DOHH2 (cell line): ENCODE data around the gene NME3.

ENCODE experiments used
- H3F3A ChIP-seq: fragments of 200-600 bp; sonication (generic), shearing (Covaris generic); 2 replicates; pipeline ENCODE4 v1.6.0; 2016; ENCODE audit warnings: antibody characterized with exemption, mild to moderate bottlenecking; ENCODE audit not compliant: control insufficient read depth, insufficient read depth
- H3K27ac ChIP-seq: fragments of 200-600 bp; sonication (generic); 2 replicates; pipeline ENCODE4 v1.5.1; 2014; ENCODE audit warnings: low read depth, mild to moderate bottlenecking, low read length, moderate library complexity
- H3K27me3 ChIP-seq: fragments of 200-600 bp; sonication (generic); 2 replicates; pipeline ENCODE4 v1.6.1; 2014; ENCODE audit warnings: mild to moderate bottlenecking, low read length, mixed read lengths; ENCODE audit not compliant: control insufficient read depth
- H3K36me3 ChIP-seq: fragments of 200-600 bp; sonication (generic); 2 replicates; pipeline ENCODE4 v1.6.1; 2014; ENCODE audit warnings: mild to moderate bottlenecking, low read length, moderate library complexity, mixed read lengths; ENCODE audit not compliant: control insufficient read depth
- H3K4me1 ChIP-seq: fragments of 200-600 bp; sonication (generic); 2 replicates; pipeline ENCODE4 v1.6.1; 2014; ENCODE audit warnings: mild to moderate bottlenecking, low read length, mixed read lengths; ENCODE audit not compliant: control insufficient read depth
- H3K4me2 ChIP-seq: fragments of 200-600 bp; sonication (generic); 2 replicates; pipeline ENCODE4 v1.6.0; 2014; ENCODE audit warnings: mild to moderate bottlenecking, low read length, moderate library complexity
- H3K4me3 ChIP-seq: fragments of 200-600 bp; sonication (generic); 2 replicates; pipeline ENCODE4 v1.5.1; 2014; ENCODE audit warnings: mild to moderate bottlenecking, low read length, mixed read lengths
- H3K79me2 ChIP-seq: fragments of 200-600 bp; sonication (generic); 2 replicates; pipeline ENCODE4 v1.6.1; 2014; ENCODE audit warnings: mild to moderate bottlenecking, low read length, mixed read lengths; ENCODE audit not compliant: control insufficient read depth
- H3K9me2 ChIP-seq: fragments of 200-600 bp; sonication (generic); replicated peaks from 2 replicates; pipeline ENCODE4 v1.6.1; 2014; ENCODE audit warnings: mild to moderate bottlenecking, low read length, mixed read lengths; ENCODE audit not compliant: control insufficient read depth
- H3K9me3 ChIP-seq: fragments of 200-600 bp; sonication (generic); 2 replicates; pipeline ENCODE4 v1.6.1; 2014; ENCODE audit warnings: antibody characterized with exemption, low read length, mixed read lengths; ENCODE audit not compliant: control insufficient read depth, insufficient read depth
- H4K20me1 ChIP-seq: fragments of 200-600 bp; sonication (generic); 2 replicates; pipeline ENCODE4 v1.6.0; 2014; ENCODE audit warnings: low read depth, mild to moderate bottlenecking, antibody characterized with exemption, low read length, moderate library complexity; ENCODE audit not compliant: control insufficient read depth, insufficient read depth
- CTCF ChIP-seq: fragments of 200-600 bp; sonication (generic); IDR thresholded peaks from one replicate; pipeline ENCODE4 v1.5.1; 2014; ENCODE audit warnings: antibody characterized with exemption, mild to moderate bottlenecking, low read depth, low read length; ENCODE audit not compliant: poor library complexity, severe bottlenecking
- EZH2phosphoT487 ChIP-seq: fragments of 200-600 bp; sonication (generic); IDR thresholded peaks from 2 replicates; pipeline ENCODE4 v1.6.1; 2017; ENCODE audit warnings: borderline replicate concordance, mild to moderate bottlenecking, antibody characterized with exemption, low read length, moderate library complexity, mixed read lengths

Gene NME3

GRCh38 chr16:1768767-1769401 is 2.5 kb downstream of the NME3 start:
- H3K4me3 ChIP-seq: no peak overlapping the region
- no peaks in the 10 kb centered on the region for H4K20me1 ChIP-seq
- no peaks in the 10 kb centered on the region for H3K9me2 ChIP-seq
- H3K4me1 ChIP-seq: peaks cover 11% of the 10 kb centered on the region
- H3K36me3 ChIP-seq: peaks cover 85% of the 10 kb centered on the region
- peaks cover 36% of the 10 kb centered on the region for H3K79me2 ChIP-seq
- H3K9me3 ChIP-seq: no peaks in the 10 kb centered on the region
- no peak overlapping the region for H3K4me2 ChIP-seq
- TF ChIP-seq CTCF (no peak), EZH2phosphoT487 (no peak)
- peaks cover 18% of the 10 kb centered on the region for H3F3A ChIP-seq
- no peak overlapping the region for H3K27ac ChIP-seq
- H3K27me3 ChIP-seq: no peaks in the 10 kb centered on the region

- Histone ChIP-seq H4K20me1 (no peaks in the 10 kb centered on the region), H3K9me2 (no peaks in the 10 kb centered on the region), H3F3A (peaks cover 18% of the 10 kb centered on the region), H3K4me3 (no peak overlapping the region), H3K79me2 (peaks cover 29% of the 10 kb centered on the region), H3K36me3 (peaks cover 85% of the 10 kb centered on the region), H3K9me3 (no peaks in the 10 kb centered on the region), H3K27ac (no peak overlapping the region), H3K4me2 (no peak overlapping the region), H3K4me1 (peaks cover 10% of the 10 kb centered on the region), H3K27me3 (no peaks in the 10 kb centered on the region)
- TF ChIP-seq CTCF (no peak), EZH2phosphoT487 (no peak)
Observed at GRCh38 chr16:1768061-1768766, 3.1 kb downstream of the NME3 start.

GRCh38 chr16:1767116-1767994 is 4.0 kb downstream of the NME3 start:
- peaks cover 88% of the 10 kb centered on the region for H3K36me3 ChIP-seq
- TF ChIP-seq EZH2phosphoT487 (no peak), CTCF (no peak)
- H3K27me3 ChIP-seq: no peaks in the 10 kb centered on the region
- H4K20me1 ChIP-seq: no peaks in the 10 kb centered on the region
- H3K9me2 ChIP-seq: no peaks in the 10 kb centered on the region
- H3K4me2 ChIP-seq: no peak overlapping the region
- H3K9me3 ChIP-seq: no peaks in the 10 kb centered on the region
- H3F3A ChIP-seq: peaks cover 16% of the 10 kb centered on the region
- H3K79me2 ChIP-seq: peaks cover 20% of the 10 kb centered on the region
- no peak overlapping the region for H3K4me3 ChIP-seq
- H3K4me1 ChIP-seq: peaks cover 10% of the 10 kb centered on the region
- no peak overlapping the region for H3K27ac ChIP-seq
